Activated T-helper 1 cell treated with anti-CD3 and anti-CD28 coated beads, Interleukin-2, amount 50 U/mL, for 16 hours (primary cell): ENCODE results near the gene ABLIM2.
"Not testable (repeated sequence)": the region's sequence is repeated elsewhere in the genome, so short reads cannot be mapped to it uniquely, and the experiment has no call there.

Source experiments
- DNase-seq, 2 donors: peaks; one replicate each; pipeline ENCODE4 v3.0.0-alpha.2; 2020; ENCODE audit warnings: low read depth in 1 of 2, low spot score in 1 of 2

The ABLIM2 gene

DNA sequence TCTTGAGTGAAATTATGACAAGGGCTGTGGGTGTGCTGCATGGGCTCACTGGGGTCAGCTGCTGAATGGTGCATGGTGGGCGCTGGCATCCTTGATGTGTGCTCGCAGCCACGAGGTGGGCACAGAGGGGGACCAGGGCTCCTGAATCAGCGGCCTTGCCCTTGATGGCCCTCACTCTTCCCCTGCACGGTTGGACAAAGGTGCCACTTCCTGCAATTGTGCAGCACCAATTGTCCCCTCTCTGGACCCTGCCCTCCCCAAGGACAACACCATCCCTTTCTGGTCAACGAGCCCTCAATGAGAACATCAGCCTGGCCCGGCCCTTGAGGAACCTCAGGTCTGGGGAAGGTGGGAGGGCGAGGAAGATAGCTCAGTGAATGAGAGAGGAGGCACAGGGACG is 16.1 kb downstream of the ABLIM2 start:
- DNase-seq = no peak

DNA sequence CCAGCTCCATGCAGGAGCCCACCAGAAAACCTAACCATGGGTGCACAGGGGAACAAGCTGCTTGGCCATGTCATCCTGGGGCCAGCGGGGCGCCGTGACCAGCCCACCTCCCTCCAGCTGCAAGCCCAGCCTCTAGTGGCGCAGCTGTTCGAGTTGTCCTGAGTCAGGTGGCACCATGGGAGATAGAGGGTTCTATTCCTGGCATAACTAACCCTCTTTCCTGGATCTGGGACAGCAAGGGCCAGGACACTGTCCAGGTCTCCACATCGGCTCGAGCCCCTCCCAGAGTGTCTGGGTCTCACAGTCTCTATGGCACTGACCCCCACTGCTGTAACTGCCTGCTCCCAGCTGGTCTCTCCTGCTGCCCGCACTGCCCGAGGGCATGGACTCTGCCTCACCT is 16.7 kb downstream of the ABLIM2 start:
- no peak for DNase-seq

GRCh38 chr4:8140915-8141314 is 17.7 kb downstream of the ABLIM2 start:
- DNase-seq = no peak

GRCh38 chr4:8139726-8140125 is 18.9 kb downstream of the ABLIM2 start:
- DNase-seq = not testable (repeated sequence)

DNA sequence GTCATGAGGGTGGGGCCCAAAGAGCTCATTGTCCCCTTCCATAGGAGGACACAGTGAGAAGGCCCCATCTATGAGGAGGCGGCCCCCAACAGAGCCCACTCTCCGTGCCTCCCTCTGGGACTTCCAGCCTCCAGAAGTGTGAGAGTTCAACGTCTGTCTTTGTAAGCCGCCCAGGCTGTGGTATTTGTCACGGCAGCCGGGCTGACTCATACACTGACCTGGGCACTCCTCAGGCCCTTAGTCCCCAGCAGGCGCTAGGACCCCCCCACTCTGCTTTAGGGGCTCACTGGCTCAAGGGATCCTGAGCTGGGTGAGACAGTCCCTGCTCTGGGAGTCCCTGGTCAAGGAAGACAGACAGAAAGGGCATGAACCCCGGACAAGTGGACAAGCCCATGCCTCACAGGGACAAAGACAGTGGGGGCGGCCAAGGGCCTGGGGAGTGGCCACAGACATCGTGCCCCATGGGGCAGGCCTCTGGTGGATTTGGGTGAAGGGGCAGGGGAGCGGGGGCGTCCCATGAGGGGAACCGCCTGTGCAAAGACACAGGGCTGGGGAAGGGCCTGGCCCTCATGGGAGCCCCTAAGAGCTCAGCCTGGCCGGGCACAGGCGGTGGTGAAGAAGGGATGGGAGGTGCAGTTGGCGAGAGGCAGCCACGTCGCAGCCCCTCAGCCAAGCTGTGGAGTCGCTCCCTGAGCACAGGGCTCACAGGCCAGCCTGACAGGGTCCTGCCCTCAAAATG is 21.5 kb downstream of the ABLIM2 start:
- no peak for DNase-seq

GRCh38 chr4:8136529-8136928 is 22.1 kb downstream of the ABLIM2 start:
- no peak for DNase-seq

DNA sequence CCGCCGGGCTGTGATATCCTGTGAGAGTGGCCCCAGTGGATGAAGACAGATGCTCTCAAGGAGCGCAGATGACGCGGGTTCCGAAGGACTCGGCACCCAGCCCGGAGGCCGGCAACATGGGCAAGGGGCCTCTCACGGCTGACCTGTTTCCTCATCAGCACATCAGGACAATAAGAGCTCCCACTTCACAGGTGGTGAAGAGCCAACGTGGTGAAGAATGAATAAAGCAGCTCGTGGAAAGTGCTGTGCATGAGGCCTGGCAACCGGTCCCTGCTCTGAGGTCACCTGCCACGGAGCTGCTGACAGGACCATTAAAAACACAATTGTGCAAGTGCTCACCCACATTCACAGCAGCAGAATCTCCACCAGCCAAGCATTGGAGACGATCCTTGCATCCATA is 22.9 kb downstream of the ABLIM2 start:
- DNase-seq = no peak

- no peak for DNase-seq
Measured at GRCh38 chr4:8133897-8134563, 24.6 kb downstream of the ABLIM2 start.

DNA sequence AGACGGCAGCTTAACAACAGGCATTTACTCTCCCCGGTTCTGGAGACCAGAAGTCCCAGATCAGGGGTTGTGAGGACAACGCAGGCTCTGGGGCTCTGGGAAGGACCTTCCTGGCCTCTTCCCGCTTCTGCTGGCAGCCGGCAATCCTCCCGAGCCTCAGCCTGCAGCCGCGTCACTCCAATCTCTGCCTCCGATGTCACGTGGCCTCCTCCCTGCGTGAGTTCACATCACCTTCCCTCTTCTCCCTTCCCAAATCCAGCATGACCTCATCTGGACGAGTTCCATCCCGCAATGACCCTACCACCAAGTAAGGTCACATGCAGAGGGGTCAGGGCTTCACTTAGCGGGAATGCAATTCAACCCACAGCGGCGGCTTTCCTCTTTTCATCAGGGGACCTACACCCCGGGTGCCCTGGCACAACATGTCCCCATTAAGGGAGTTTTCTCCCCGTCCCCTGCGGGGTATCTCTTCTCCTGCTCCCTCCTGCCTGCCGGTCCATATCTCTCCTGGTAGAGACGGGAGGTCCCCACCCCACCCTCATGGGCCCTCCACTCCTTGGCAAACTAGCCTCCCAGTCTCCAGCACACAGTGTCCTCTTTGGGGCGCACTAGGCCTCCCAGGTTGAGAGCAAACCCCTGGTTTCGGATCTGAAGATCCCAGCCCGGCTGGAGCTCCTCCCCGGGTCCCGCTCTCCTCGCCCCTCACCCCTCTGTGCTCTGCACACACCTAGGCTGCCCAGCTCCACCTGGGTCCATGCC is 25.5 kb downstream of the ABLIM2 start:
- no peak for DNase-seq

DNA sequence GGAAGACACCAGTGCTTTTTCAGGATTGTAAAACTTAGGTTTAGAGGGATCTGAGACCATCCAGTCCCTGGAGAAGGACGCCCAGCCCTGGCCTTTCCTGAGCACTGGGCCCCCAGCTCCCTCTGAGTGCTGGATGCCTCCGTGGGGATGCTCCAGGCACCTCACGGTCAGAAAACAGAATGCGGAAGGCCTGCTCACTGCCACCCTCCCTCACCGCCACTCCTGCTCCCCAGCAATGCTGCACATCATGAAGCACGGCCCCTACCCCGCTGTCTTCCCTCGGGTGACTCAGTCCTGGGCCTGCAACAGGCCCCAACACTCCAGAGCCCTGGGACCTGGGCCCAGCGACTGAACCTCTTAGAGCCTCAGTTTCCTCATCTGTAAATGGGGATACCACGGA is 26.2 kb downstream of the ABLIM2 start:
- no peak for DNase-seq

DNA sequence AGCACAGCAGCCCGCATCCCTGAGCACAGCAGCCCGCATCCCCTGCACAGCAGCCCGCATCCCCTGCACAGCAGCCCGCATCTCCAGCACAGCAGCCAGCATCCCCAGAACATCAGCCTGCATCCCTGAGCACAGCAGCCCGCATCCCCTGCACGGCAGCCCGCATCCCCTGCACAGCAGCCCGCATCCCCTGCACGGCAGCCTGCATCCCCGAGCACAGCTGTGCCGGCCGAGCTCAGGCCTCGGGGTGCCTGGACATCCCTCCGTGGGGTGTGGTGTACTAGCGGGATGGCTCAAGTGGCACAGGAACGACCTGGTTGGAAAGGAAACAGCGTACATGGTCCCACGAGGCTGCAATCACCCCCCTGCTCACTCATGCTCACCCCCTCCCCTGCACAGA is 26.8 kb downstream of the ABLIM2 start:
- DNase-seq = no peak

DNA sequence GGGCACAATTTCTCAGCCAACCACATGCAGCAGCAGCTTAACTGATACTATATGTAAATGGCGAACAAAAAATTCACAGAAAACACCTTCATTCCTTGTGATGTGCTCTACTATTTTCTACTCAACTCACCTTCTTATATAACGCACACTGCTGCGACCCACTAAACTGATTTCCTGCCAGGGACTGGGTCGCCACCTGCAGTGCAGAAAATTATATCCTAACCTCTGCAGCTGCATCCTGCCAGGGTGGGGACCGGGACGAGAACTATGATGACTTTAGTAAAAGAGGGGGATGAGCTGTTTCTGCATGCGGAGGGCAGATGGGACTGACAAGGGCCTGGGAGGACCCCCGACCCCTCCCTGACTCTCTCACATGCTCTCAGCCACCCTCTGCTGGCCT is 27.4 kb downstream of the ABLIM2 start:
- no peak for DNase-seq

DNA sequence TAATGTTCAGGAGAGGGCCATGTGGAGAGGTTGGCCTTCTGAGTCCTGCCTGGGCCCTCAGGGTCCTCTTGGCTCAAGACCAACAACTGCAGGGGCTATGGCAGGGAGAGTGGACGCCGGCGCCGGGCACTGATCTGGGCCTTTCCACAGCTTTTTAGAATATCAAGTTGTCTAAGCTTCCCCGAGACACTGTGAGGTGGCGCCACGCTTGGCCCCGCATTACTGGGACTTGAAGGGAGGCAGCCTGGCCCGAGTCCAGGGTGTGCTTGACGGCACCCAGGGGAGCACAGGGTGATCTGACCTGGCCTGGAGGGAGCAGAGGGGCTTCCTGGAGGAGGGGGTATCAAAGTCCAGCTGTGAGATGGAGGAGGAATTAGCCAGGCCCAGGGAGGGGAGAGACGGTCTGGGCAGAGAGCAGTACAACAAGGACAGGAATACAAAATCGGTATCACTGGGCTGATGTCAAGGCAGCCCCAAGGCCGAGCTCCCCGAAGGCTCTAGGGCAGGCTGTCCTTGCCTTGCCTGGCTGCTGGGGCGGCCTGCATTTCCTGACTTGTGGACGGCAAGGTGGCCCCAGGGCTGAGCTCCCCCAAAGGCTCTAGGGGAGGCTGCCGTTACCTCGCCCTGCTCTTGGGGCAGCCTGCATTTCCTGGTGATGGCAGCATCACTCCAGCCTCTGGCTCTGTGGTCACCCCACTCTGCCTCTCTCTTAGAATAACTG is 28.1 kb downstream of the ABLIM2 start:
- DNase-seq = no peak

DNA sequence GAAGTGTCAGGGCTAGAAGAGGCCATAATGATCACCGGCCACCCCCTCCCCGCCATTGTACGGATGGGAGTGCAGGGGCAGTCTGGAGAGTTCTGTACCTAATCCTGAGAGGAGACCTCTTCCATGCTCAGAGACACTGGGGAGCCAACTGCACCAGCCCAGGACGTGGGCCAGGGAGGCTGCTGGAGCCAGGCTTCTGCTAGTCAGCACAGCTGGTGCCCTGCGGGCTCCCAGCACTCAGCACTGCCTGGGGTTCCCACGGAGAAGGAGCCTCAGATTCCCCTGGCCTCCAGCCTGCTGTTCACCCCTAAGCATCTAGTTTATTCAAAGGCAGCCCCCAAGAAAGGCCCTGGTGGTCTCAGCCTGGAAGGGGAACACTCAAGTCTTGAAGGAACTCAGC is 28.8 kb downstream of the ABLIM2 start:
- no peak for DNase-seq

DNA sequence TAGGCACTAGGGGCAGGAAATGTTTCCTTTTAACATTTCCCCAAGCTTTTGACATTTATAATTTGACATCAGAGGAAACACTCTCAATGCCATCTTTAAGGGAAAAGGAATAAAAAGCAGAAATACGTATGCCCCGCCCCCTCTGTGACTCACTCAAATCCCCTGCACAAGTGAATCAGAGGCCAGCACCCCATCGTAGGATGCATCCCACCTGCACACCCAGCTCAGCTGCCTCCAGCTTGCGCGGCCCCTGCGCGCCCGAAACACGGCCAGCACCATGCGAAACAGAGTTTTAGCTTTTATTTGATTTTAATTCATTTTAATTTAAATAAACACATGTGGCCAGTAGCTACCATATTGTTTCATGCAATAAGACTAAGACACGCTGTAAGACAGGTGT is 29.5 kb downstream of the ABLIM2 start:
- no peak for DNase-seq

DNA sequence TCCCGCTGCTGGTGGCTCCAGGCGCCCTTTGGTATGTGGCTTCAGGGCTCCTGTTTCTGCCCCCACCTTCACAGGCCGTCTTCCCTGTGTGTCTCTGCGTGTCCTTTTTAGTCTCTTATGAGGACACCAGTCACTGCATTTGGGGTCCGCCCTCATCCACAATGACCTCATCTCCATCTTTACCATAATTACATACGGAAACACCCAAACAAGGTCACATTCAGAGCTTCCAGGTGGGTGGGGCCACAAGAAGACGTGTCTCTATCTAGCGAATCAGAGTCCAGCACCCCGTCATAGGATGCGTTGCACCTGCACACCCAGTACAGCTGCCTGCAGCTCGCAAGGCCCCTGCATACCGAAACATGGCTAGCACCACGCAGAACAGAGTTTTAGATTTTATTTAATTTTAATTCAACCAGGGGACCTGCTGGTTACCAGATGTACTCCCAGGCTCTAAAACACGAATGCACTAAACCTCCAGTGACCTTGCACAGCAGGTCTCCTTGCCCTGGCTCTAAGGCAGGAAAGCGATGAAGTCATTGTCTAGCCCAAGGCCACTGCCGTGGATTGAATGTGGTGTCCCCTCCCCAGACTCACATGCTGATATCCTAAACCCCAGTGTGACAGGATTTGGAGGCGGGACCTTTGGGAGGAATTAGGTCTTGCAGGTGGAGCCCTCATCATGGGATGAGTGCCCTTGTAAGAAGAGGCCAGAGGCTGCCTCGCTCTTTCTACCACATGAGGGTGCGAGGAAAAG is 30.3 kb downstream of the ABLIM2 start:
- no peak for DNase-seq

DNA sequence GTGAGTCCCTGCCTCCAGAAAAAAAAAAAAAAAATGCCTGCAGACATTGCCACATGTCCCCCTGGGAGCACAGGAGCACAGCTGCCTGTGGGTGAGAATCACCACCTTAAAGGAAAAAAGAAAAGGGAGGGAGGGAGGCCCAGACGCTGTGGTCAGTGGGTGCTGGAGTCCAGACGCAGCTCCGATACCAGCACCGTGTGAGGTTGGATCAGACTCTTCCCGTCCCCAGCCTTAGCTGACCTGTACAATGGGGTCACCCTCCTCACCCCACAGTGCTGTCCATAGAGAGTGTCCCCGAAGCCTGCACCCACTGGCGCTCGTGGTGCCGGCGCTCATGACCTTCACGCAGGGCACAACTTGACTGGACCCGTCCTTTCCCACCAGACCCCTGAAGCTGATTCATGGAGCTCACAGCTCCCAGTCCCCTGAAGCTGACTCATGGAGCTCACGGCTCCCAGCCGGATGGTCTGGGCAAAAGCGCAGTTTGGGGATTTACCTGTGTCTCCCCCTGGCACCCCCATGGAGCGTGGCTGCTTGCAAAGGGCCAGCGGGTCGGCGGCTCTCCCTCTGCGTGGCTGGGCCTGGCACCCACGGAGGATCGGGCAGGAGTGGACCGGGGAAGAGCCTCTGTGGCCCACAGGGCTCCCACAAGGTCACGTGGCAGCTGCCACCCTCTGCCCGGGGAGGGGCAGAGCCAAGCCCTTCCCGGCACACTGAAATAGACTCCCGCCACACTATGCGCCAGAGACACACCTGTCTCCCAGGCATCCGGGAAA is 31.4 kb downstream of the ABLIM2 start:
- no peak for DNase-seq

- DNase-seq = no peak
Measured at GRCh38 chr4:8126523-8126922, 32.1 kb downstream of the ABLIM2 start.

DNA sequence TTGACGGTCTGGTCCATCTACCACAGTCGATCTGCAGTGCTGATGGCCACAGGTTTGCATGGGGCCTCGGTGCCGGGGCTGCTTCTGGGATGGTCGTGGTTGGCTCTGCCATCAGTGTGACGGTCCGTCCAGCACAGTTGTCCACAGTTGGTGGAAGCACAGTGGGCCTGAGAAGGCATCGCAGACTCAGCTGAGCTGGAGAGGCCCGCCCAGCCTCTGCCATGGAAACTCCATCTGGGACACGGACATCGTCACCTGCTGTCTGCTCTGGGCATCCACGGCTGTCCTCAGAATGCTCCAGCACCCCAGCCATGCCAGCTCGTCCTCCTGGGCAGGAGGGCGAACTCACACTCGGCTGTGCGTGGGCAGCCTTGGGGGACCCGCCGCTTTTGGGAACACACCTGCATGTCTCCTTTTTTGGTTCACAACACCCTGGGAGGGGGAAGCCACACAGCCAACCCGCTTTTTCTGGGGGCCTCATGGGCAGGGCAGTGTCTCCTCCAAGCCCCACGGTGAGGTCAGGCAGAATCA is 33.0 kb downstream of the ABLIM2 start:
- no peak for DNase-seq

GRCh38 chr4:8123870-8124269 is 34.7 kb downstream of the ABLIM2 start:
- DNase-seq = no peak
